ENCODE measurements around the gene PLLP. TPM values are rescaled to one million over a fixed set of nuclear protein-coding genes. Genes with fewer than 3 reads are reported as not detected.

PLLP gene
- total RNA-seq, 3 donors from 2014 or later = 0.13 to 0.33 TPM; not detected in 1

DNA sequence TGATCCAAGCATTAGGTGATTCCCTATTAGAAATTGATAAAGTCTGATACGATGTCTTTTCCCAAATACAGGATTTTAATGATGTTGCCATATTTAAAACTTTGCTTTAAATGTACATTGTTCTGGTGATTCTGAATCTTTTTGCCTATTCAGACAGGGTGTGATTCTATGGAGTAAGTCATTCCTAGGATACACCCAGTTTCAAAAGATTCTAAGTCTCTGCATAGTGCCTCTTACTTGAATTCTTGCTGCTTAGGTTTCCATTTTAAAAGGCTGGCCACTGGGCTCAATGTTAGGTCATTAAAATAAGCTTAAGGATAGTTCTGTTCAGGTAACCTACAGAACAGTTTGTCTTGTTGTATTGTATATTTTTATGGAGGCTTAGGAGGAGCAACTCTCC lies 61.4 kb downstream of the PLLP start:
- Mint-ChIP-seq H3K4me1 (ENCODE audit: low read depth) (no peaks in the 10 kb centered on the region), H3K4me3 (no peak overlapping the region), H3K9me3 (peaks cover 8% of the 10 kb centered on the region), H3K36me3 (ENCODE audit: insufficient read depth) (peaks cover 60% of the 10 kb centered on the region), H3K27me3 (ENCODE audit: low read depth) (no peaks in the 10 kb centered on the region)
- ATAC-seq (no peak), DNase-seq (no peak)

DNA sequence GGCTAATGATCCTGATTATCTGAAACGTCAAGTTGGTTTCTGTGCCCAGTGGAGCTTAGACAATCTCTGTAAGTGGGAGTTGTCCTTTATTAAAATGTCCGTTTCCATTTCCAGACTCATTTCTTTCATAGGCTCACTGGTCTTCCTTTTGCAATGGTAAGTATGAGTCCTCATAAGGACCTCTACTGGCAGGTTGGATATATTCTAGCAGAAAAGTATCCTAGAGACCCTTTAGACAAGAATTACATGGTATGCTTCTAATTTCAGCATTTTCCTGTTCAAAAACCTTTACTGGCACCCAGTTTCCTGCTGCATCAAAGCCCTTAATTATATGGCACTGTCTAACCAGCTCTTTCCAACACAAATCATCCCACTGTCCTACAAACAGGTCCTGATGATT lies 67.5 kb downstream of the PLLP start:
- Mint-ChIP-seq H3K4me3 (no peak overlapping the region), H3K36me3 (ENCODE audit: insufficient read depth) (peaks cover 81% of the 10 kb centered on the region), H3K4me1 (ENCODE audit: low read depth) (no peaks in the 10 kb centered on the region), H3K27me3 (ENCODE audit: low read depth) (no peaks in the 10 kb centered on the region), H3K9me3 (peaks cover 34% of the 10 kb centered on the region)
- ATAC-seq (no peak), DNase-seq (no peak)

- DNase-seq (no peak), ATAC-seq (no peak)
- H3K36me3 Mint-ChIP-seq (ENCODE audit: insufficient read depth) = peaks cover 66% of the 10 kb centered on the region
- peaks cover 29% of the 10 kb centered on the region for H3K9me3 Mint-ChIP-seq
- no peak overlapping the region for H3K4me3 Mint-ChIP-seq
- no peaks in the 10 kb centered on the region for H3K4me1 Mint-ChIP-seq (ENCODE audit: low read depth)
- no peaks in the 10 kb centered on the region for H3K27me3 Mint-ChIP-seq (ENCODE audit: low read depth)
Observed at GRCh38 chr16:57213462-57213861, 71.0 kb downstream of the PLLP start.

- H3K4me1 Mint-ChIP-seq (ENCODE audit: low read depth) = peaks cover 1% of the 10 kb centered on the region
- no peak overlapping the region for H3K4me3 Mint-ChIP-seq
- peaks cover 47% of the 10 kb centered on the region for H3K36me3 Mint-ChIP-seq (ENCODE audit: insufficient read depth)
- DNase-seq (no peak), ATAC-seq (no peak)
- no peaks in the 10 kb centered on the region for H3K9me3 Mint-ChIP-seq
- no peaks in the 10 kb centered on the region for H3K27me3 Mint-ChIP-seq (ENCODE audit: low read depth)
Observed at GRCh38 chr16:57209780-57210179, 74.7 kb downstream of the PLLP start.

- DNase-seq (no peak), ATAC-seq (no peak)
- peaks cover 43% of the 10 kb centered on the region for H3K36me3 Mint-ChIP-seq (ENCODE audit: insufficient read depth)
- peaks cover 1% of the 10 kb centered on the region for H3K4me1 Mint-ChIP-seq (ENCODE audit: low read depth)
- H3K27me3 Mint-ChIP-seq (ENCODE audit: low read depth) = no peaks in the 10 kb centered on the region
- no peaks in the 10 kb centered on the region for H3K9me3 Mint-ChIP-seq
- no peak overlapping the region for H3K4me3 Mint-ChIP-seq
Observed at GRCh38 chr16:57208926-57209325, 75.5 kb downstream of the PLLP start.

Other genes starting within 250 kb of the PLLP start
- 1 to 10 TPM; 2.4 to 4.0 (median 2.9) TPM for gene CPNE2, start 192.1 kb downstream of the PLLP start, total RNA-seq
- 10 to 100 TPM; 76.7 to 81.0 (median 80.1) TPM for gene PSME3IP1, start 98.6 kb downstream of the PLLP start, total RNA-seq
- 10 to 100 TPM; 30.4 to 33.3 (median 32.4) TPM for gene RSPRY1, start 98.3 kb downstream of the PLLP start, total RNA-seq
- 10 to 100 TPM; 19.0 to 26.4 (median 19.8) TPM for gene ARL2BP, start 39.4 kb downstream of the PLLP start, total RNA-seq
- 100 to 1,000 TPM in 1 of 3 donors, 10 to 100 TPM in 2; 62.3 to 121 (median 80.2) TPM for gene CCL22, start 74.1 kb upstream of the PLLP start, total RNA-seq
- gene CX3CL1, start 87.8 kb upstream of the PLLP start, total RNA-seq = under 1 TPM in 2 of 3 donors, not detected in 1; 0.05 TPM
- 10 to 100 TPM; 11.0 to 41.5 (median 26.2) TPM for gene CCL17, start 120.1 kb upstream of the PLLP start, total RNA-seq
- gene CIAPIN1, start 162.7 kb upstream of the PLLP start, total RNA-seq = 100 to 1,000 TPM in 1 of 3 donors, 10 to 100 TPM in 2; 75.9 to 100 (median 92.2) TPM
- 10 to 100 TPM; 44.5 to 47.2 (median 47.0) TPM for gene COQ9, start 162.8 kb upstream of the PLLP start, total RNA-seq
- 100 to 1,000 TPM; 117 to 130 (median 129) TPM for gene POLR2C, start 178.0 kb upstream of the PLLP start, total RNA-seq
- gene DOK4, start 201.8 kb upstream of the PLLP start, total RNA-seq = 1 to 10 TPM; 1.1 to 2.6 (median 1.6) TPM